Neuronal stem cell (in vitro differentiated cells): ENCODE measurements around the gene IGF1R.
A peak's percentile ranks its signal among the peaks of the same experiment; 100 is the strongest.

Experiments used
- DNase-seq: peaks from one replicate; pipeline ENCODE4 v3.0.0-alpha.2; 2013; ENCODE audit warnings: low spot score
- H2AFZ ChIP-seq: one replicate; pipeline ENCODE4 v1.6.1; 2013; ENCODE audit warnings: mild to moderate bottlenecking, low read length, inconsistent platforms
- H2AK5ac ChIP-seq: 2 replicates; pipeline ENCODE4 v1.6.1; 2013; ENCODE audit warnings: low read depth, mild to moderate bottlenecking, inconsistent platforms, low read length, moderate library complexity, mixed read lengths
- H2BK120ac ChIP-seq: 2 replicates; pipeline ENCODE4 v1.6.1; 2013; ENCODE audit warnings: low read depth, mild to moderate bottlenecking, inconsistent platforms, low read length, moderate library complexity, mixed read lengths
- H2BK12ac ChIP-seq: one replicate; pipeline ENCODE4 v1.6.1; 2013; ENCODE audit warnings: low read length, inconsistent platforms
- H2BK15ac ChIP-seq: 2 replicates; pipeline ENCODE4 v1.6.1; 2013; ENCODE audit warnings: mild to moderate bottlenecking, low read length, inconsistent platforms, mixed read lengths
- H2BK5ac ChIP-seq: one replicate; pipeline ENCODE4 v1.6.1; 2013; ENCODE audit warnings: inconsistent platforms, mild to moderate bottlenecking, low read length, moderate library complexity
- H3K14ac ChIP-seq: one replicate; pipeline ENCODE4 v1.6.1; 2013; ENCODE audit warnings: low read length, inconsistent platforms
- H3K18ac ChIP-seq: 2 replicates; pipeline ENCODE4 v1.6.1; 2013; ENCODE audit warnings: low read length, inconsistent platforms
- H3K23ac ChIP-seq: 2 replicates; pipeline ENCODE4 v1.6.1; 2013; ENCODE audit warnings: low read depth, mild to moderate bottlenecking, mixed read lengths, low read length, inconsistent platforms; ENCODE audit not compliant: poor library complexity
- H3K27ac ChIP-seq: replicated peaks from 3 replicates; pipeline ENCODE4 v1.5.1; 2013; ENCODE audit warnings: low read length, inconsistent platforms
- H3K27me3 ChIP-seq, 3 experiments: 2 replicates each; pipeline ENCODE4 v1.6.1; 2013; ENCODE audit warnings: low read length in 3 of 3, mild to moderate bottlenecking in 2 of 3, inconsistent platforms in 1 of 3, low read depth in 1 of 3, mixed read lengths in 1 of 3, moderate library complexity in 1 of 3; ENCODE audit not compliant: control insufficient read depth in 3 of 3, insufficient read depth in 3 of 3
- H3K36me3 ChIP-seq, 2 donors: replicated peaks in 1 of 2; 2 replicates each; pipeline ENCODE4 v1.6.1; 2013; ENCODE audit warnings: low read length in 2 of 2; ENCODE audit not compliant: control insufficient read depth in 2 of 2, insufficient read depth in 2 of 2
- H3K4ac ChIP-seq: 2 replicates; pipeline ENCODE4 v1.6.1; 2013; ENCODE audit warnings: inconsistent platforms, mild to moderate bottlenecking, low read length, moderate library complexity
- H3K4me1 ChIP-seq, 2 donors: 1 replicate in 1 of 2; 2 replicates in 1 of 2; pipeline ENCODE4 v1.6.1; 2013; ENCODE audit warnings: low read length in 2 of 2, low read depth in 1 of 2; ENCODE audit not compliant: control insufficient read depth in 2 of 2, insufficient read depth in 1 of 2
- H3K4me2 ChIP-seq: one replicate; pipeline ENCODE4 v1.6.1; 2013; ENCODE audit warnings: mild to moderate bottlenecking, low read length, inconsistent platforms; ENCODE audit not compliant: insufficient read depth, poor library complexity, severe bottlenecking
- H3K4me3 ChIP-seq, 2 donors: 2 replicates each; pipeline ENCODE4 v1.5.1; 2013; ENCODE audit warnings: low read length in 2 of 2, mild to moderate bottlenecking in 2 of 2, inconsistent platforms in 1 of 2, moderate library complexity in 1 of 2
- H3K79me1 ChIP-seq: one replicate; pipeline ENCODE4 v1.6.1; 2013; ENCODE audit warnings: low read depth, mild to moderate bottlenecking, inconsistent platforms, low read length, moderate library complexity
- H3K9ac ChIP-seq: one replicate; pipeline ENCODE4 v1.6.1; 2013; ENCODE audit warnings: mild to moderate bottlenecking, low read depth, low read length, inconsistent platforms; ENCODE audit not compliant: poor library complexity
- H3K9me3 ChIP-seq, 2 donors: replicated peaks in 1 of 2; 2 replicates each; pipeline versions ENCODE3 to v1.6.1; 2013; ENCODE audit warnings: low read length in 2 of 2, mild to moderate bottlenecking in 2 of 2, inconsistent platforms in 1 of 2, low read depth in 1 of 2, mixed read lengths in 1 of 2, moderate library complexity in 1 of 2; ENCODE audit not compliant: control insufficient read depth in 2 of 2, insufficient read depth in 1 of 2
- H4K8ac ChIP-seq: one replicate; pipeline ENCODE4 v1.6.1; 2013; ENCODE audit warnings: low read depth, mild to moderate bottlenecking, inconsistent platforms, low read length, moderate library complexity
- H4K91ac ChIP-seq: one replicate; pipeline ENCODE4 v1.6.1; 2013; ENCODE audit warnings: low read length, low read depth, mild to moderate bottlenecking, inconsistent platforms; ENCODE audit not compliant: poor library complexity
- WGBS, 2 donors: extraction: QIAGEN DNeasy Blood & Tissue Kit; methylation state at CpG; one replicate each; pipeline ENCODE4 v1.1.7; 2013; ENCODE audit warnings: missing lambda C conversion rate in 2 of 2, mixed read lengths in 1 of 2; ENCODE audit not compliant: insufficient read length in 2 of 2, insufficient replicate concordance in 1 of 2; ENCODE audit errors: extremely low coverage in 2 of 2; 5-methylcytosine and 5-hydroxymethylcytosine counted together

IGF1R gene

GRCh38 chr15:98763179-98763578 is 114.8 kb downstream of the IGF1R start:
- H2AFZ ChIP-seq = no peak overlapping the region
- no peak overlapping the region for H3K4me3 ChIP-seq
- H3K4me1 ChIP-seq = peaks cover 3 to 10% of the 10 kb centered on the region in 2 donors
- H3K79me1 ChIP-seq = peaks cover 12% of the 10 kb centered on the region
- H4K8ac ChIP-seq = no peak overlapping the region
- peaks cover 3 to 7% of the 10 kb centered on the region in 2 donors for H3K9me3 ChIP-seq
- H3K27me3 ChIP-seq = no peaks in the 10 kb centered on the region
- H2BK15ac ChIP-seq = no peak overlapping the region
- H2AK5ac ChIP-seq = no peak overlapping the region
- H3K4ac ChIP-seq = no peak overlapping the region
- H3K4me2 ChIP-seq = no peak overlapping the region
- DNase-seq = no peak
- no peak overlapping the region for H3K27ac ChIP-seq
- no peak overlapping the region for H3K23ac ChIP-seq
- no peak overlapping the region for H3K18ac ChIP-seq
- no CpG with 5 or more reads among the region's 4 CpGs for WGBS, 2 donors
- H3K36me3 ChIP-seq = no peaks in the 10 kb centered on the region
- no peak overlapping the region for H2BK12ac ChIP-seq
- H2BK120ac ChIP-seq = no peak overlapping the region
- H2BK5ac ChIP-seq = no peak overlapping the region
- no peak overlapping the region for H3K14ac ChIP-seq
- H4K91ac ChIP-seq = no peak overlapping the region
- no peak overlapping the region for H3K9ac ChIP-seq

GRCh38 chr15:98764291-98764690 is 116.0 kb downstream of the IGF1R start:
- Histone ChIP-seq H4K8ac (no peak overlapping the region), H3K14ac (no peak overlapping the region), H3K27me3 (no peaks in the 10 kb centered on the region), H3K79me1 (peaks cover 7% of the 10 kb centered on the region), H3K4me3 (no peak overlapping the region), H3K18ac (no peak overlapping the region), H3K4me2 (no peak overlapping the region), H2BK5ac (no peak overlapping the region), H2AK5ac (no peak overlapping the region), H3K9me3 (peaks cover 3 to 7% of the 10 kb centered on the region in 2 donors), H2AFZ (no peak overlapping the region), H3K36me3 (no peaks in the 10 kb centered on the region), H3K4ac (no peak overlapping the region), H4K91ac (no peak overlapping the region), H3K23ac (no peak overlapping the region), H2BK12ac (no peak overlapping the region), H3K9ac (no peak overlapping the region), H3K4me1 (peaks cover 3 to 10% of the 10 kb centered on the region in 2 donors), H2BK15ac (no peak overlapping the region), H2BK120ac (no peak overlapping the region), H3K27ac (no peak overlapping the region)
- no peak for DNase-seq
- no CpG with 5 or more reads among the region's 2 CpGs for WGBS, 2 donors

DNA sequence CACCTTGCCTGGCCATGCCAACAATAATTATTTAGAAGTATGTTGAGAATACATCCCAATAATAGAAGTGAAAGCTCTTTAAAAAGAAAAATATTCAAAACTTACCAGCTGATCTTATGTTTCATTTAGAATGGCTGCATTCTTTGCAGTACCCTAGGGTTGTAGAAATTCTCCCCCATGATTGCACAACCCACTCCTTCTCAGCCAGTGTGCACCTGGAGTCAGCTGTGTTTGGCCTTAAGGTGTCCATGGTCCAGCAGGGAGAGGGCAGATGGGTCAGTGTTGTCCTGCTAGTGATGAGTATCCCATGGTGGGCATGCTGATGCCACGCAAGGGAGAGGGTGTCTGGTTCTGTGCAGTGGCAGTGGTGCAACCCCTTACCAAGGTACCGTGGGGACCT is 117.3 kb downstream of the IGF1R start:
- H4K8ac ChIP-seq = no peak overlapping the region
- peak overlapping the region; percentile 68 for H2BK12ac ChIP-seq
- no peak overlapping the region for H3K4me2 ChIP-seq
- H2BK15ac ChIP-seq = no peak overlapping the region
- DNase-seq = no peak
- peaks cover 7% of the 10 kb centered on the region for H3K79me1 ChIP-seq
- H4K91ac ChIP-seq = peak overlapping the region; percentile 6
- H2BK120ac ChIP-seq = no peak overlapping the region
- H3K14ac ChIP-seq = no peak overlapping the region
- no peaks in the 10 kb centered on the region for H3K36me3 ChIP-seq
- peak overlapping the region; percentile 81 for H3K18ac ChIP-seq
- H3K9ac ChIP-seq = peak overlapping the region; percentile 33
- H3K9me3 ChIP-seq = peaks cover 3 to 7% of the 10 kb centered on the region in 2 donors
- no CpG with 5 or more reads among the region's 2 CpGs for WGBS, 2 donors
- no peak overlapping the region for H3K4ac ChIP-seq
- no peak overlapping the region for H3K27ac ChIP-seq
- no peak overlapping the region for H2BK5ac ChIP-seq
- H3K4me3 ChIP-seq = no peak overlapping the region
- H3K27me3 ChIP-seq = no peaks in the 10 kb centered on the region
- H3K4me1 ChIP-seq = peaks cover 3 to 15% of the 10 kb centered on the region in 2 donors
- peak overlapping the region; percentile 90 for H3K23ac ChIP-seq
- peak overlapping the region; percentile 31 for H2AK5ac ChIP-seq
- no peak overlapping the region for H2AFZ ChIP-seq

DNA sequence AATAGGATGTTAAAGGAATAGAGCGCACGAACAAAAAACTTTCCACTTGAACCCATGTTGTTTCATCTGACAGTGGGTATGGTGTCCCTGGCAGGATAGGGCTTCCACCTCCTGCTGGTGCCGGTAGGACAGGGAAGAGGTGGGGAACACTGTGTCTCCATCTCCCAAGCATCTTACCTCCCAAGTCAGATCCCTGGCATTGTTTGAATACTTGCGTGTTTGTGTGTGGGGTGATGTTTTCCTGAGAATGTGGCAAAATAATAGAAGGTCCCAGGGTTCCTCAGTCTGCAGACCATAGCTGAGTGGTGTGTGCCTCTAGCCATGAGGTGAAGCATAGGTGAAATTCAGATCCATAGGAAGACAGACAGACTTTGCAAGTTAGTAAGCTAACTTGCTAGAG is 119.4 kb downstream of the IGF1R start:
- Histone ChIP-seq H3K27ac (no peak overlapping the region), H4K91ac (no peak overlapping the region), H2BK12ac (no peak overlapping the region), H3K4me1 (peaks cover 3 to 15% of the 10 kb centered on the region in 2 donors), H3K79me1 (peaks cover 7% of the 10 kb centered on the region), H3K23ac (no peak overlapping the region), H3K4me3 (no peak overlapping the region), H4K8ac (no peak overlapping the region), H2AK5ac (no peak overlapping the region), H3K9ac (no peak overlapping the region), H3K27me3 (no peaks in the 10 kb centered on the region), H3K9me3 (peaks cover 3% of the 10 kb centered on the region in 2 donors), H2BK120ac (no peak overlapping the region), H2AFZ (no peak overlapping the region), H2BK5ac (no peak overlapping the region), H3K36me3 (no peaks in the 10 kb centered on the region), H2BK15ac (no peak overlapping the region), H3K4me2 (no peak overlapping the region), H3K4ac (no peak overlapping the region), H3K18ac (no peak overlapping the region), H3K14ac (no peak overlapping the region)
- WGBS, 2 donors = 100% methylated on average over 1 of the region's 4 CpGs; no CpG with 5 or more reads in 1 of the 2 donors
- DNase-seq = no peak
